ENCODE results near the gene C2CD2L. TPM values are rescaled to one million over a fixed set of nuclear protein-coding genes. Genes with fewer than 3 reads are reported as not detected.

C2CD2L gene
- polyA plus RNA-seq, 2 of the 4 experiments (the other 2 are of a cell fraction), result 2.4 to 4.8 TPM

- TF ChIP-seq BHLHE40 (IDR thresholded peaks at IDR 0.05; ENCODE audit: low read depth, low read length) (no peak), TP53 (CRISPR knock-in tag; IDR thresholded peaks at IDR 0.05) (no peak)
These were observed 12.4 kb upstream of the C2CD2L start (continued) for GRCh38 chr11:119094816-119095065.

DNA sequence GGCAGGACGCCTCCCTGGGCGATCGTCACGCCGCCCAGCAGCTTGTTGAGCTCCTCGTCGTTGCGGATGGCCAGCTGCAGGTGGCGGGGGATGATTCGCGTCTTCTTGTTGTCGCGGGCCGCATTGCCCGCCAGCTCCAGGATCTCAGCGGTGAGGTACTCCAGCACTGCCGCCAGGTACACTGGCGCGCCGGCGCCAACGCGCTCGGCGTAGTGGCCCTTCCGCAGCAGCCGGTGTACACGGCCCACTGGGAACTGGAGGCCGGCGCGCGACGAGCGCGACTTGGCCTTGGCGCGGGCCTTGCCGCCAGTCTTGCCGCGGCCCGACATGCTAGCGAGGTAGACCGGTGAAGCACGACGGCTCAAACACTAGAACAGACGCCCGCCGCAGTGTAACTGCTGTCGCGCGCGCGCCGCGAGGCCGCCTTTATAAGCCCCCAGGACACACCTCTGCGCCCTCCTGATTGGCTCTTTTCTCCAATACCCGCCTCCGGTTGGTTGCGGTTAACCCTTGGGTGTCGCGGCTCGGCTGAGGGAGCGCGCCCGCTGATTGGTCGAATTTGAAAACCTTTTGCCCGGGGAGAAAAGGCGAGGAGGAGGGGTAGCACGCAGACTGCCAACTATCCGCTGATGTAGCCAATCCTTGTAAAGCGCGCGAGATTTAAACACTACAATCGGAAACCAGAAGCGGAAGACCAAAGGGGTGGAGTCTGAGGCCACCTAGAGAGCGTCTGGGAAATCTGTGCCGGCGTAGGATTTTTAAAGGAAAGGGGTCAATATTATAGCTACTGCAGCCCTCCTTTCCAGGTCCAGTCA, 11.9 kb upstream of the C2CD2L start:
- ChIA-PET CTCF (interaction anchor here (0.6 to 1.9 kb wide), 15 partner anchors 9 to 337 kb away, joined by 3 to 21 read pairs (median 4); partner anchors contain the start of genes C2CD2L, HMBS, NLRX1 and VPS11), POLR2A (interaction anchor here (0.6 to 2.2 kb wide), 14 partner anchors 10 to 243 kb away, joined by 3 to 31 read pairs (median 4); partner anchors contain the start of genes C2CD2L, HINFP, HMBS and HYOU1)
- DNase-seq (ENCODE audit: low read depth in 1 of 2, low spot score in 1 of 2) (peak; percentile 93 to 99), FAIRE-seq (no peak), ATAC-seq (peak; percentile 72 to 88)
- peak overlapping the region; percentile 89 to 100 for H3K27ac ChIP-seq
- under 1% methylated on average over 19 of the region's 79 CpGs for WGBS (ENCODE audit: missing lambda C conversion rate)
- peaks cover 35% of the 10 kb centered on the region for H3K4me1 ChIP-seq
- H3K9me3 ChIP-seq, result no peaks in the 10 kb centered on the region
- peak overlapping the region; percentile 89 for H3K4me2 ChIP-seq
- H3K4me3 ChIP-seq, result peak overlapping the region; percentile 68
- no peak for TF ChIP-seq RCOR1 (IDR thresholded peaks at IDR 0.05; ENCODE audit: low read depth, low read length)
- no peak for TF ChIP-seq ZFP36 (IDR thresholded peaks at IDR 0.05; ENCODE audit: borderline replicate concordance, partially characterized antibody)
- TF ChIP-seq HOXB5 (CRISPR knock-in tag; IDR thresholded peaks at IDR 0.05), result no peak
- TF ChIP-seq HMGXB4 (CRISPR knock-in tag; IDR thresholded peaks at IDR 0.05; ENCODE audit: borderline replicate concordance), result peak; percentile 85; the same call in 1 of the 2 replicates
- no peak for TF ChIP-seq RAD21 (conservative IDR thresholded peaks at IDR 0.05 in 1 of 2, IDR thresholded peaks at IDR 0.05 in 1 of 2)
- TF ChIP-seq RFX5 (IDR thresholded peaks at IDR 0.05), result 0 out of 2 replicates have a peak, but pooled peaks have one; percentile 62
- TF ChIP-seq, protein P1, sequence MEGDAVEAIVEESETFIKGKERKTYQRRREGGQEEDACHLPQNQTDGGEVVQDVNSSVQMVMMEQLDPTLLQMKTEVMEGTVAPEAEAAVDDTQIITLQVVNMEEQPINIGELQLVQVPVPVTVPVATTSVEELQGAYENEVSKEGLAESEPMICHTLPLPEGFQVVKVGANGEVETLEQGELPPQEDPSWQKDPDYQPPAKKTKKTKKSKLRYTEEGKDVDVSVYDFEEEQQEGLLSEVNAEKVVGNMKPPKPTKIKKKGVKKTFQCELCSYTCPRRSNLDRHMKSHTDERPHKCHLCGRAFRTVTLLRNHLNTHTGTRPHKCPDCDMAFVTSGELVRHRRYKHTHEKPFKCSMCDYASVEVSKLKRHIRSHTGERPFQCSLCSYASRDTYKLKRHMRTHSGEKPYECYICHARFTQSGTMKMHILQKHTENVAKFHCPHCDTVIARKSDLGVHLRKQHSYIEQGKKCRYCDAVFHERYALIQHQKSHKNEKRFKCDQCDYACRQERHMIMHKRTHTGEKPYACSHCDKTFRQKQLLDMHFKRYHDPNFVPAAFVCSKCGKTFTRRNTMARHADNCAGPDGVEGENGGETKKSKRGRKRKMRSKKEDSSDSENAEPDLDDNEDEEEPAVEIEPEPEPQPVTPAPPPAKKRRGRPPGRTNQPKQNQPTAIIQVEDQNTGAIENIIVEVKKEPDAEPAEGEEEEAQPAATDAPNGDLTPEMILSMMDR (IDR thresholded peaks at IDR 0.05), result no peak; the same call in 1 of the 3 replicates
- TF ChIP-seq TFCP2L1 (CRISPR knock-in tag; IDR thresholded peaks at IDR 0.05), result peak; percentile 78
- no peak for TF ChIP-seq EHMT2 (IDR thresholded peaks at IDR 0.05; ENCODE audit: low read depth)
- TF ChIP-seq, protein P2, sequence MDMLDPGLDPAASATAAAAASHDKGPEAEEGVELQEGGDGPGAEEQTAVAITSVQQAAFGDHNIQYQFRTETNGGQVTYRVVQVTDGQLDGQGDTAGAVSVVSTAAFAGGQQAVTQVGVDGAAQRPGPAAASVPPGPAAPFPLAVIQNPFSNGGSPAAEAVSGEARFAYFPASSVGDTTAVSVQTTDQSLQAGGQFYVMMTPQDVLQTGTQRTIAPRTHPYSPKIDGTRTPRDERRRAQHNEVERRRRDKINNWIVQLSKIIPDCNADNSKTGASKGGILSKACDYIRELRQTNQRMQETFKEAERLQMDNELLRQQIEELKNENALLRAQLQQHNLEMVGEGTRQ (IDR thresholded peaks at IDR 0.05), result no peak
- TF ChIP-seq EP300 (IDR thresholded peaks at IDR 0.05), result no peak
- no peak for TF ChIP-seq NPAS2 (CRISPR knock-in tag; IDR thresholded peaks at IDR 0.05; ENCODE audit: borderline replicate concordance)
- no peak for TF ChIP-seq ZSCAN20 (CRISPR knock-in tag; IDR thresholded peaks at IDR 0.05)
- TF ChIP-seq, protein P3, sequence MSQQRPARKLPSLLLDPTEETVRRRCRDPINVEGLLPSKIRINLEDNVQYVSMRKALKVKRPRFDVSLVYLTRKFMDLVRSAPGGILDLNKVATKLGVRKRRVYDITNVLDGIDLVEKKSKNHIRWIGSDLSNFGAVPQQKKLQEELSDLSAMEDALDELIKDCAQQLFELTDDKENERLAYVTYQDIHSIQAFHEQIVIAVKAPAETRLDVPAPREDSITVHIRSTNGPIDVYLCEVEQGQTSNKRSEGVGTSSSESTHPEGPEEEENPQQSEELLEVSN (IDR thresholded peaks at IDR 0.05; ENCODE audit: borderline replicate concordance, low read depth), result peak; percentile 75
- no peak for TF ChIP-seq NFE2L2 (conservative IDR thresholded peaks at IDR 0.05; ENCODE audit: low read length)
- peak; percentile 91 for TF ChIP-seq PHF8 (IDR thresholded peaks at IDR 0.05; ENCODE audit: borderline replicate concordance, low read depth)
- no peak for TF ChIP-seq KDM5A (IDR thresholded peaks at IDR 0.05)
- TF ChIP-seq FOSB (CRISPR knock-in tag; IDR thresholded peaks at IDR 0.05), result no peak
- TF ChIP-seq RARB (CRISPR knock-in tag; IDR thresholded peaks at IDR 0.05), result no peak
- TF ChIP-seq ZNF302 (CRISPR knock-in tag; IDR thresholded peaks at IDR 0.05), result no peak
- peak; percentile 34; the same call in 1 of the 2 replicates for TF ChIP-seq REST (IDR thresholded peaks at IDR 0.05)
- no peak for TF ChIP-seq CBX2 (IDR thresholded peaks at IDR 0.05; ENCODE audit: borderline replicate concordance, low read depth)
- no peak for TF ChIP-seq CEBPB (IDR thresholded peaks at IDR 0.05)
- TF ChIP-seq ELK1 (IDR thresholded peaks at IDR 0.05; ENCODE audit: low read depth, low read length), result no peak
- TF ChIP-seq SREBF2 (IDR thresholded peaks at IDR 0.05), result no peak
- no peak for TF ChIP-seq EHF (CRISPR knock-in tag; IDR thresholded peaks at IDR 0.05)

Data from A549 (cell line).